ENCODE data around the gene ZBTB6.

Gene ZBTB6

DNA sequence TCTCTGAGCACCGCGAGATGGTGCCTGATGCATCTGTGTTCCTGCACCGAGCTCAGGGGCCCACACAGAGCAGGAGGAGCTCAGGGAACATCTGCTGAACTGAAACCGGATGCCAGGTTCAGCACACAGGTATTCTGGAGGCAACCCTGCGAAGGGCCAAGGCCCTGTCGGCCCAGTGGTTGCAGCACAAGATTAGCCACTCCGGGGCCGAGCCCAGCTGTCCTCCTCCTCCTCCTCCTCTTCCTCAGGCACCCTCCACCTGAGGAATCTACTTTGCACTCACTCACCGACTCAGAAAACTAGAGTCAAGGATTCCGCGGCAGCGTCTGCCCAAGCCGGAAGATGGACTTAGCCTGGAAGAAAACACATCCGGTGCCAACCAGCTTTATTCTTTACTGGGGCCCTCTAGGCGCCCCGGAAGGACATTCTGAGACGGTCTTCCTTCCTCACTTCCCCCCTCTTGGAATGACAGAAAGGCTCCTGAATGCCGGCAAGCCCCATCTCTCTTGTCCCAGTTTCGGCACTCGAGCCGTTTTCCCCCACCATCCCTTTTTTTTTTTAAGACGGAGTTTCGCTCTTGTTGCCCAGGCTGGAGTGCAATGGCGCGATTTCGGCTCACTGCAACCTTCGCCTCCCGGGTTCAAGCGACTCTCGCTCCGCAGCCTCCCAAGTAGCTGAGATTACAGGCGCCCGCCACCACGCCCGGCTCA is at the start of gene ZBTB6:
TSS of gene ZBTB6 (minus strand) at position 360 of the 710 bp plus-strand sequence. CDS start 1,251 bp downstream, outside the sequence.
- peak; percentile 73 to 77 for DNase-seq

DNA sequence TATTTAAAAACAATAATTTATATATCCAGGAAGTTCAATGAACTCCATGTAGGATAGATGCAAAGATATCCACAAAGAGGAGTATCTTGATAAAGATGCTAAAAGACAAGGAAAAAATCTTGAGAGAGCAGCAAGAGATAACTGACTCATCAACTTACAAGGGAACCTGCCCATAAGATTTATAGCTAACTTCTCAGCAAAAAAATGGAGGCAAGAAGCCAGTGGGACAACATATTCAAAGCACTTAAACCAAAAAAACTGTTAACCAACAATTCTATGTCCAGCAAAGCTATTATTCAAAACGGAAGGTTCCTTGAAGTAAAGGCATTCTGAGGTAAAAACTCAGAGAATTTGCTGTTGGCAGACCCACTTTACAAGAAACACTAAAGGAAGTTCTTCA is 48.0 kb upstream of the ZBTB6 start:
- DNase-seq, result no peak

- DNase-seq, result no peak
These were observed 42.8 kb upstream of the ZBTB6 start for GRCh38 chr9:122955961-122956360.

DNA sequence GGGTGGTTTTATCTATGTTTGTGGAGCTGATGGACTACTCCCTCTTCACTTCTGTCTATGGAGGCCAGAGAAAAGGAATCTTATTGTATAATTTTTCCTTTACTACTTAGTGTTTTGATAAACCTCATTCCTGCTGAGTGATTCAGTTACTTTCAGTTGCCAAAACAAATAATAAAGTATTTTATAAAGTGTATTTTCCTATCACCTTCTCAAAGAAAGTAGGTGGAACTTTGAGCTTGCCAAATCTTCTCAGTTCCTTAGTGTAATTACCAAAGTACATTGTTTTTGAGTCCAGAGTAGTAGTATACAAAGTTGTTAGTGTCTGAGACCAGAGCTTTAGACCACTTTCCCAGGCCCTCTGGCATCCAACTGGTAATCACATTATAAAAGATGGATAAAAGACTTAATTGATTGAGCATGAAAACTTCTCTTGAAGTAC is 41.1 kb upstream of the ZBTB6 start:
- DNase-seq, result no peak

DNA sequence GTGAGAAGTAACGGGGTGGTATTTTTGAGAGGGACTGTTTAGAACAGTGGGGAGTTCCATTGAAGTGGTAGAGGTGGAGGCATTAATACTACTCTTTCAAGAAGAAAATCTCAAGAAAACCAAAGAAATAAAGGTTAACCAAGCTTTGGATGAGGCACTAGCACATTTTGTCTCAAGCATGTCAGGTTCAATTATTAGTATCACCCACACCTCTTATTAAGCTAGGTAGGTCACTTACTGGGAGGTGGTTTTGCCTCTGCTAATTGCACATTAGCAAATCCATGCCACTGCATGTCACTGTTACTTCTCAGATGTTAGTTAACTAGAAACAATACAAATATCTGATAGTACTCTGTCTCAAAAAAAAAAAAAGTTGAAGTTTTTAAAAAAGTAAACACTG is 37.9 kb upstream of the ZBTB6 start:
- no peak for DNase-seq

GRCh38 chr9:122950263-122950662 is 37.1 kb upstream of the ZBTB6 start:
- no peak for DNase-seq

GRCh38 chr9:122949696-122950095 is 36.6 kb upstream of the ZBTB6 start:
- no peak for DNase-seq

- no peak for DNase-seq
These were observed 35.2 kb upstream of the ZBTB6 start for GRCh38 chr9:122948313-122948712.

DNA sequence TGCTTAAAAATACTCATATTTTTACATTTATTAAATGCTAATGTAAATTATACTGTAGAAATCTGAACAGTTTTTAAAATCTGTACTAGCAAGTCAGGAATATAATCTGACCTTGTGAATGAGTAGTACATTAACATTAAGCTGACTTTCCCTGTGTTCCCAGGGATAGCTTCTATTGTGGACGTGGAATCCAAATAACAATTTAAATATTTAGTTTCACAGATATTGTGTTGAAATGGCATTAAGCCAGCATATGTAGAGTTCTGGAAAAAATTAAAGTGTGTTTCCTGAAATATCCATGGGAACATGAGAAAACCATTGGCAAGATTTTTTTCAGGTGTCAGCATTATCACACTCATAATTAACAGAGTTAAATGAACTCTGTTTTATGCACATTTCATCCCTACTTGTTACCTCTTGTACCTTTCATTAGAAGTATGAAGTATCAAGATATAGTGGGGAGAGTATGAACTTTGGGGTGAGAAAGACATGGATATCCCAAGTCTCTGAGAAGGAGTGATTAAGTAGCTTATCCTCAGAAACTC is 33.4 kb upstream of the ZBTB6 start:
- DNase-seq, result no peak

- DNase-seq, result no peak
These were observed 32.1 kb upstream of the ZBTB6 start for GRCh38 chr9:122944960-122945888.

GRCh38 chr9:122941582-122942234 is 28.6 kb upstream of the ZBTB6 start:
- no peak for DNase-seq

GRCh38 chr9:122940749-122941581 is 27.8 kb upstream of the ZBTB6 start, which contains the start of gene RABGAP1:
RABGAP1 (plus strand) TSS chr9:122941020; CDS start chr9:122957060, 16,040 bp downstream.
- peak; percentile 98 to 99 for DNase-seq

- DNase-seq, result no peak
These were observed 27.3 kb upstream of the ZBTB6 start for GRCh38 chr9:122940454-122940748.

DNA sequence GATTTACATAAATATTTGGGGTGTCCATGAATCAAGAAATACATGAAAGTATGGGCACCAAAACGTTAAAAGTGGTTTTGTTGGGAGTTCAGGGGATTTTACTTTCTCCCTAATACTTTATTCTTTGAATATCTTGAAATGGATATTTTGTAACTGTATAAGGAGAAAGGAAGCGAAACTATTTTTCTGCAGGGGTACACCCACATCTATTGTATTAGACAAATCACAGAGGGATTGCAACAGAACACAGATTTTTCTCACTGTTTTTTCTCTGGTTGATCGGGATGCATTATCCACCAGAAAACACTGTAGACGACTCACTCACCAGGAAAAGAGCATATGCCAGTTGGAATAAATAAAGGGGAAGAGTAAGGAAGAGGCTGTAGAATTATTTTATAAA is 26.5 kb upstream of the ZBTB6 start:
- DNase-seq, result no peak

DNA sequence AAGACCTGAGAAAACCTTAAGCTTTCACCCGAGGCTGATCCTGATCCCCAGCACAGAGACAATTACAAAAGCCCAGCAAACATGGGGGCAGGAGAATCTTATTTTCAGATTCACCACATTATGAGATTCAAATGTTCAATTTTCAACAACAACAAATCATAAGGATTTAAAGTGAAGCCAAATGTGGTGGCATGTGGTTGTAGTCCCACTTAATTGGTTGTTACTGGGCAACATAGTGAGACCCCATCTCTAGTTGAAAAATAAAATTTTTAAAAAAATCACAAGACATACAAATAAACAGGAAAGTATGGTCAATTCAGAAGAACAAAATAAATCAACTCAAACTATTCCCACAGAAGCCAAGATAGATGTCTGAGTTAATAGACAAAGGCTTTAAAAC is 23.8 kb upstream of the ZBTB6 start:
- no peak for DNase-seq

DNA sequence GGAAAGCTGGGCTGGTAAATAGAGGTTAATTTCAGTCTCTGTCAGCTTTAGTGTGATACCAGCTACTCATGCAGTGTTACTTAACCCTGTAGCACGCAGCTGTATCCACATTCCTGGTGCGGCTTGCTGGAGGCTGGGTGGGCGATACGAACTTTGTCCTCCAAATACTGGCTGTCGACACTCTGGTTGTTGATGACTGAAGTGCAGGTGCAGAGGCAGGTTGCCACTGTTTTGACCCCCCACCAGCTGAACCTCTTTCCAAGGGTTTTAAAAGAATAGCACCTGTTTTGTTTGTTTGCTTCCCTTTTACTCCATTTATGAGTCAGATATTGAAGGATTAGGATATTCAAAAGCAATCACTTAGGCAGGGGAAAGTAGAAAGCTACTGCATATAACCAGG is 23.3 kb upstream of the ZBTB6 start:
- no peak for DNase-seq

DNA sequence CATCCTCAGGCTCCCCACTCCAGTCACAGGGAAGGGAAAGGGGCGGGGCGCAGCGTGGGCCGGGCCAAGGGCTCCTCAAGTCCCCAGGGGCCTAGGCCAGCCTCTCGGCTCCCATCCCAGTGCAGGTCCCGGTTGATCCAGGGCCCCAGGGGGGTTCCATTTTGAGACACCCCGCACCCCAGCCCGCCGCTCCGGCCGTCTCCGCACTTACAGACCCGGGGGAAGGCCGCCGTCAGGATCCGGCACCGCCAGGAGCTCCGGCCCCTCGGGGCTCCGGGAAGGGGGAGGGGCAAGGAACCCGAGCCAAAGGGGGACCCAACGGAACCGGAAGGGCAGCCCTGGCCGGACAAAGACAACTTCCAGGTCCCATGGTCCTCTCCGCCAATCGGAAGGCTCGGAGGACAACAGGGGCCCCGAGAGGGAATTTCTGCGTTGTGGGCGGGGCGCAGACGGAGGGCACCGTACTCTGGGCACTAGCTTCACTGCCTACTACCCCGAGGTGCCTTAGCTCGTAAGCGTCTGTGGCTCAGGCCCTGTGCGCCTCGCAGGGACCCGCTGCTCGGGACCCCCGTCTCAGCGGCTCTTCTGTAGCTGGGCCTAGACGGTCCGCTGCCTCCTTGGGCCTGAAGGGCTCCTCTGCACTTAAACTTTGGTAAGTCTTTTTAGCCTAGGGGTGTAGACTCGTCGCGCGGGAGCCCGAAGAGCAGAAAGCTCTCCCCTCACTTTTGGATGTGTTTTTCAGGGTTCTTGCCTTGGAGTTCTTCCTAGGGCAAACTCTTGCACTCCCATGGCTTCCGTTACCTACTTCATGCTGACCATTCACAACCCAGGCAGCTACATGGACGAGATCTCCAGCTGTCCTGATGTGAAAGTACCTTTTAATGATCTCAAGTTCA is 18.4 kb upstream of the ZBTB6 start, which contains the start of gene ZBTB26:
TSS of gene ZBTB26 (minus strand) at position 287 of the 896 bp plus-strand sequence. CDS start 11,578 bp downstream, outside the sequence.
- DNase-seq, result peak; percentile 93

GRCh38 chr9:122930541-122931225 is 17.6 kb upstream of the ZBTB6 start:
- DNase-seq, result no peak

GRCh38 chr9:122929796-122930354 is 16.8 kb upstream of the ZBTB6 start:
- no peak for DNase-seq

DNA sequence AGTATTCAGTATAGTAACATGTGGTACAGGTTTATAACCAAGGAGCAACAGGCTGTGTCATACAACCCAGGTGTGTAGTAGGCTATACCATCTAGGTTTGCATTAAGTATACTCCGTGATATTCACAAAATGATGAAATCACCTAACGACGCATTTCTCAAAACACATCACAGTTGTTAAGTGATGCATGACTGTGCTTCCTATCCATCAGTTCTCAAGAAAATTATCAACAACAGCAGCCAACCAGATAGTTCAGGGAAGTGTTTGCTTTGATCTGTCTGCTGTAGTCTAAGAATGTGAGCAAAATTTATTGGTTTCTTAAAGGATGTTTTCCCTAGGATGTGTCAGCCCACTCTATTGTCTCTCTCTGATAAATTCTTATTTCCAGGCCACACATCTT is 10.8 kb upstream of the ZBTB6 start:
- no peak for DNase-seq

Data from CD4-positive, alpha-beta T cell treated with Interleukin-1 beta for 1 hour (primary cell).